HG02610 (cell line): ENCODE measurements around the gene TM9SF2.
"Not testable (repeated sequence)": the region's sequence is repeated elsewhere in the genome, so short reads cannot be mapped to it uniquely, and the experiment has no call there.

Experiments
- ATAC-seq: cut with Tn5 transposase; IDR thresholded peaks from one replicate; pipeline ENCODE4 v1.9.1; 2021; ENCODE audit warnings: mild to moderate bottlenecking, moderate library complexity; ENCODE audit not compliant: unreplicated experiment

TM9SF2 gene

GRCh38 chr13:99501184-99501847 is at the start of gene TM9SF2:
TSS of gene TM9SF2 (plus strand) at chr13:99501472. CDS start at chr13:99501607, 135 bp downstream.
- peak; percentile 49 for ATAC-seq

GRCh38 chr13:99454518-99455183 is 46.6 kb upstream of the TM9SF2 start:
- ATAC-seq, result no peak

GRCh38 chr13:99459099-99459850 is 42.0 kb upstream of the TM9SF2 start:
- no peak for ATAC-seq

GRCh38 chr13:99460802-99461201 is 40.5 kb upstream of the TM9SF2 start:
- ATAC-seq, result not testable (repeated sequence)

- no peak for ATAC-seq
Observed at GRCh38 chr13:99463646-99464397, 37.5 kb upstream of the TM9SF2 start.

- no peak for ATAC-seq
Observed at GRCh38 chr13:99464441-99464949, 36.8 kb upstream of the TM9SF2 start.

- no peak for ATAC-seq
Observed at GRCh38 chr13:99465454-99465853, 35.8 kb upstream of the TM9SF2 start.

GRCh38 chr13:99467764-99468163 is 33.5 kb upstream of the TM9SF2 start:
- no peak for ATAC-seq

- no peak for ATAC-seq
Observed at GRCh38 chr13:99469041-99469440, 32.2 kb upstream of the TM9SF2 start.

GRCh38 chr13:99470027-99470426 is 31.2 kb upstream of the TM9SF2 start:
- no peak for ATAC-seq

- no peak for ATAC-seq
Observed at GRCh38 chr13:99471221-99472121, 29.8 kb upstream of the TM9SF2 start.

- no peak for ATAC-seq
Observed at GRCh38 chr13:99472122-99472440, 29.2 kb upstream of the TM9SF2 start.

GRCh38 chr13:99473515-99473914 is 27.8 kb upstream of the TM9SF2 start:
- ATAC-seq, result no peak

GRCh38 chr13:99476648-99477047 is 24.6 kb upstream of the TM9SF2 start:
- no peak for ATAC-seq

- ATAC-seq, result no peak
Observed at GRCh38 chr13:99477493-99477892, 23.8 kb upstream of the TM9SF2 start.

GRCh38 chr13:99481366-99481765 is 19.9 kb upstream of the TM9SF2 start:
- no peak for ATAC-seq

GRCh38 chr13:99484473-99484872 is 16.8 kb upstream of the TM9SF2 start:
- ATAC-seq, result no peak

- ATAC-seq, result no peak
Observed at GRCh38 chr13:99486996-99487395, 14.3 kb upstream of the TM9SF2 start.

GRCh38 chr13:99489028-99489427 is 12.2 kb upstream of the TM9SF2 start:
- ATAC-seq, result no peak

GRCh38 chr13:99491750-99492149 is 9.5 kb upstream of the TM9SF2 start:
- not testable (repeated sequence) for ATAC-seq
